PC-9 (cell line): Measurements from ENCODE around the gene TNP2.

Source experiments
- EZH2 ChIP-seq: fragments of 200-600 bp; sonication (generic); IDR thresholded peaks from 2 replicates; pipeline ENCODE4 v1.8.0; 2017; ENCODE audit warnings: antibody characterized with exemption, low read depth
- TF ChIP-seq, protein P1 (sequence below): fragments of 200-600 bp; sonication (generic); conservative IDR thresholded peaks from 2 replicates; pipeline ENCODE4 v1.6.1; 2017; ENCODE audit warnings: mixed run types, antibody characterized with exemption, mild to moderate bottlenecking, moderate library complexity

DNA sequence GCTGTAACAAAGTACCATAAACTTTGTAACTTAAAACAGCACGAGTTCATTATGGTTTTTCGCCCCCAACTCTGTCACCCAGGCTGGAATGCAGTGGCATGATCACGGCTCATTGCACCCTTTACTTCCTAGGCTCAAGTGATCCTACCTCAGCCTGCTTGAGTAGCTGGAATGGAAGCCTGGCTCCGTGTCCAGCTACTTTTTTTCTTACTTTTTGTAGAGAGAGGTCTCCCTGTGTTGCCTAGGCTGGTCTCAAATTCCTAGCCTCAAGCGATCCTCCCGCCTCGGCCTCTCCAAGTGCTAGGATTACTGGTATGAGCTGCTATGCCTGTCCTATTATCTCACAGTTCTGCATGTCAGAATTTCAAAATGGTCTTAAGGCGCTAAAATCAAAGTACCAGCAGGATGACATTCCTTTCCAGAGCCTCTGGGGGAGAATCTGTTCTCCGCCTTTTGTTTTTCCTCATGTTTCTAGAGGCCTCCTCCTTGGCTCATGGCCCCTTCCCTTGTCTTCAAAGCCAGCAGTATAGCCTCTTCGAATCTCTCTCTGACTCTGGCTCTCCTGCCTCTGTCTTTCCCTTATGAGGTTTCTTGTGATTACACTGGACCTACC is 22.1 kb upstream of the TNP2 start:
- TF ChIP-seq, protein P1, sequence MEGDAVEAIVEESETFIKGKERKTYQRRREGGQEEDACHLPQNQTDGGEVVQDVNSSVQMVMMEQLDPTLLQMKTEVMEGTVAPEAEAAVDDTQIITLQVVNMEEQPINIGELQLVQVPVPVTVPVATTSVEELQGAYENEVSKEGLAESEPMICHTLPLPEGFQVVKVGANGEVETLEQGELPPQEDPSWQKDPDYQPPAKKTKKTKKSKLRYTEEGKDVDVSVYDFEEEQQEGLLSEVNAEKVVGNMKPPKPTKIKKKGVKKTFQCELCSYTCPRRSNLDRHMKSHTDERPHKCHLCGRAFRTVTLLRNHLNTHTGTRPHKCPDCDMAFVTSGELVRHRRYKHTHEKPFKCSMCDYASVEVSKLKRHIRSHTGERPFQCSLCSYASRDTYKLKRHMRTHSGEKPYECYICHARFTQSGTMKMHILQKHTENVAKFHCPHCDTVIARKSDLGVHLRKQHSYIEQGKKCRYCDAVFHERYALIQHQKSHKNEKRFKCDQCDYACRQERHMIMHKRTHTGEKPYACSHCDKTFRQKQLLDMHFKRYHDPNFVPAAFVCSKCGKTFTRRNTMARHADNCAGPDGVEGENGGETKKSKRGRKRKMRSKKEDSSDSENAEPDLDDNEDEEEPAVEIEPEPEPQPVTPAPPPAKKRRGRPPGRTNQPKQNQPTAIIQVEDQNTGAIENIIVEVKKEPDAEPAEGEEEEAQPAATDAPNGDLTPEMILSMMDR, result no peak
- TF ChIP-seq EZH2, result no peak
